Neutrophil (primary cell): ENCODE data around the gene CEBPE.
"Not testable (repeated sequence)": the region's sequence is repeated elsewhere in the genome, so short reads cannot be mapped to it uniquely, and the experiment has no call there.

Experiments
- H3K27ac ChIP-seq: fragments of 200-600 bp; sonication (generic); 2 replicates; pipeline ENCODE4 v1.5.1; 2016; ENCODE audit warnings: mild to moderate bottlenecking, moderate library complexity
- H3K27me3 ChIP-seq: fragments of 200-600 bp; sonication (generic); 2 replicates; pipeline ENCODE4 v1.6.0; 2016; ENCODE audit warnings: mild to moderate bottlenecking
- H3K36me3 ChIP-seq: fragments of 200-600 bp; sonication (generic); 2 replicates; pipeline ENCODE4 v1.5.1; 2017
- H3K4me1 ChIP-seq, 2 experiments: fragments of 200-600 bp in 1 of 2; sonication (generic) in 1 of 2; 1 replicate in 1 of 2; 2 replicates in 1 of 2; pipeline versions ENCODE4 v1.5.1 to v1.6.1; 2013 to 2016; ENCODE audit warnings: low read depth in 1 of 2, low read length in 1 of 2, mild to moderate bottlenecking in 1 of 2, moderate library complexity in 1 of 2; ENCODE audit not compliant: control insufficient read depth in 1 of 2, insufficient read depth in 1 of 2
- H3K4me3 ChIP-seq, 2 experiments: fragments of 200-600 bp in 1 of 2; sonication (generic) in 1 of 2; 1 replicate in 1 of 2; 2 replicates in 1 of 2; pipeline ENCODE4 v1.5.1; 2013 to 2016; ENCODE audit warnings: low read depth in 1 of 2, low read length in 1 of 2, mild to moderate bottlenecking in 1 of 2, moderate library complexity in 1 of 2
- H3K9me3 ChIP-seq: fragments of 200-600 bp; sonication (generic); 2 replicates; pipeline ENCODE4 v1.5.1; 2016
- CTCF ChIP-seq: fragments of 200-600 bp; sonication (generic); IDR thresholded peaks from 2 replicates; pipeline ENCODE4 v1.5.1; 2016; ENCODE audit warnings: antibody characterized with exemption

The CEBPE gene

DNA sequence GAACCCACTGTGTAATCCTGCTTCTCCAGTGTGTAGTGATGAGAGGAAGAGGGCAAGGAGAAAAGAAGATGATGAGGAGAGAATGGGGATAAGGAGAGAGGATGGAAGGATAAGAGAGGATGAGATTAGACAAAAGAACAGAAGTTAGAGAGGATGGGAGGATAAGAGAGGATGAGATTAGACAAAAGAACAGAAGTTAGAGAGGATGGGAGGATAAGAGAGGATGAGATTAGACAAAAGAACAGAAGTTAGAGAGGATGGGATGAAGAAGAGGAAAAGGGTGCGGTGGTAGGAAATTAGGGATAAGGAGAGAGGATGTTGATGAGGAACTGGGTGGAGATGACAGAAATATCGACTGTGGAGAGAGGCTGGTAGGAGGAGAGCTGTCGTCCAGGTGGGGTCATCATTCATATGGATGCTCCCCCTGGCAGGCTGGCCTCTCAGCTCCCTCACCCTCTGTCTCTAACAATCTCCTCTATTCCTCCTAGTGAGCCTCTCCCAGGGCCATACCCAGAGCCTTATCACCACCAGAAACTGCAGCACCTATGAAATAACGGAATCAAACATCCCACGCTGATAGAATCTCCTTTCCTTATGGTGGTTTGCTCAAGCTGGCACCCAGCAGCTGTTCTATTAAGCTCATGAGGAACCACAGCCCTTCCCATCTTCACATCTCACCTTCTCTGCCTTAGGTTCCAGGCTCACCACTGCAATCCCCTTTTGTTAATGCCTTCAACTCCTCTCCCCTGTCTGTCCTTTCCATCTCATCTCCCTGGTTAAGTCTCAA, 8.3 kb downstream of the CEBPE start:
- TF ChIP-seq CTCF: no peak
- H3K36me3 ChIP-seq: no peaks in the 10 kb centered on the region
- H3K27ac ChIP-seq: peak overlapping the region; percentile 18
- no peaks in the 10 kb centered on the region for H3K9me3 ChIP-seq
- H3K27me3 ChIP-seq: no peaks in the 10 kb centered on the region
- H3K4me3 ChIP-seq: no peak overlapping the region
- H3K4me1 ChIP-seq: peaks cover 61 to 63% of the 10 kb centered on the region in 2 experiments

GRCh38 chr14:23109769-23110168, 9.3 kb downstream of the CEBPE start:
- no peaks in the 10 kb centered on the region for H3K27me3 ChIP-seq
- H3K27ac ChIP-seq: no peak overlapping the region
- no peak for TF ChIP-seq CTCF
- H3K4me1 ChIP-seq: peaks cover 51 to 53% of the 10 kb centered on the region in 2 experiments
- H3K36me3 ChIP-seq: no peaks in the 10 kb centered on the region
- H3K4me3 ChIP-seq: no peak overlapping the region
- H3K9me3 ChIP-seq: no peaks in the 10 kb centered on the region

GRCh38 chr14:23108169-23108568, 10.9 kb downstream of the CEBPE start:
- not testable (repeated sequence) for H3K4me3 ChIP-seq, H3K27ac ChIP-seq, H3K36me3 ChIP-seq, H3K27me3 ChIP-seq, H3K9me3 ChIP-seq
- H3K4me1 ChIP-seq: peaks cover 35 to 37% of the 10 kb centered on the region in 2 experiments

DNA sequence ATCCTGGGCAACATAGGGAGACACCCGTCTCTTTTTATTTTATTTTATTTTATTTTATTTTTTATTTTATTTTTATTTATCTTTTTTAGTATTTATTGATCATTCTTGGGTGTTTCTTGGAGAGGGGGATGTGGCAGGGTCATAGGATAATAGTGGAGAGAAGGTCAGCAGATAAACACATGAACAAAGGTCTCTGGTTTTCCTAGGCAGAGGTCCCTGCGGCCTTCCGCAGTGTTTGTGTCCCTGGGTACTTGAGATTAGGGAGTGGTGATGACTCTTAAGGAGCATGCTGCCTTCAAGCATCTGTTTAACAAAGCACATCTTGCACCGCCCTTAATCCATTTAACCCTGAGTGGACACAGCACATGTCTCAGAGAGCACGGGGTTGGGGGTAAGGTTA, 11.4 kb downstream of the CEBPE start:
- not testable (repeated sequence) for H3K27me3 ChIP-seq, H3K9me3 ChIP-seq, H3K36me3 ChIP-seq, H3K27ac ChIP-seq, H3K4me3 ChIP-seq
- H3K4me1 ChIP-seq: peaks cover 33 to 37% of the 10 kb centered on the region in 2 experiments

GRCh38 chr14:23106747-23107045, 12.4 kb downstream of the CEBPE start:
- Histone ChIP-seq H3K27me3 (no peaks in the 10 kb centered on the region), H3K4me3 (no peak overlapping the region), H3K36me3 (no peaks in the 10 kb centered on the region), H3K9me3 (no peaks in the 10 kb centered on the region), H3K4me1 (peaks cover 33 to 37% of the 10 kb centered on the region in 2 experiments), H3K27ac (no peak overlapping the region)
- no peak for TF ChIP-seq CTCF

DNA sequence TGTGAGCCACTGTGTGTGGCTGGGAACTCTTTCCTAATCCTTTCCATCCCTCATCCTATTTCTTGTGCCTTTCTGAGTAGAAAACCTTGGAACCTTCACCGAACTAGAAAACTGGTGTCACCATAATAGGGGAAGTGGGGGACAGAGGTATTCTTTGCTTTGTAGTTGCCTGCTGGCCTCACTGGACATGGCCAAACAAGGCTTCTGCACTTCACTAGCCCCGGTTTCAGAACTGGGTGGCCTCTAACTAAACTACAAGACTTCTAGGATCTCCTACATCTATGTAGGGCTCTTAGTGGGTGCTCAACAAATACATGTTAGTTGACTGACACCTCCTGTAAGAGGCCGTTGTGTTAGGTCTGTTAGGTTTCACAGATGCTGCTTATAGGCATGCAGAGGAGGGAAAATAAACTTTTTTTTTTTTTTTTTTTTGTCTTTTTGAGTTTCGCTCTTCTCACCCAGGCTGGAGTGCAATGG, 13.7 kb downstream of the CEBPE start:
- no peaks in the 10 kb centered on the region for H3K9me3 ChIP-seq
- H3K4me3 ChIP-seq: no peak overlapping the region
- H3K36me3 ChIP-seq: no peaks in the 10 kb centered on the region
- no peak overlapping the region for H3K27ac ChIP-seq
- H3K27me3 ChIP-seq: no peaks in the 10 kb centered on the region
- H3K4me1 ChIP-seq: peaks cover 21 to 27% of the 10 kb centered on the region in 2 experiments
- TF ChIP-seq CTCF: no peak
